SK-N-SH treated with all-trans-retinoic acid at 6 μM for 48 hours (cell line): Measurements from ENCODE around the gene CLSTN2.

ENCODE experiments used
- ATAC-seq: fragments of 200-7000 bp; cut with Tn5 transposase; 3 replicates; pipeline ENCODE4 v1.9.1; 2020; ENCODE audit warnings: mild to moderate bottlenecking, moderate library complexity
- ARNTL ChIP-seq: fragments of 450-650 bp; formaldehyde crosslinking; IDR thresholded peaks from 2 replicates; pipeline ENCODE4 v1.5.0; 2020; ENCODE audit warnings: low read depth, mild to moderate bottlenecking, moderate library complexity, borderline replicate concordance
- BACH2 ChIP-seq: fragments of 250-450 bp; sonication (Bioruptor Pico); IDR thresholded peaks from 2 replicates; pipeline ENCODE4 v1.9.0; 2021; ENCODE audit warnings: mild to moderate bottlenecking, borderline replicate concordance
- CREB5 ChIP-seq: fragments of 250-450 bp; sonication (Bioruptor Pico); IDR thresholded peaks from 2 replicates; pipeline ENCODE4 v1.5.1; 2020; ENCODE audit warnings: low read depth, mild to moderate bottlenecking, moderate library complexity
- CSRNP3 ChIP-seq: fragments of 250-450 bp; sonication (Bioruptor Pico); IDR thresholded peaks from 2 replicates; pipeline ENCODE4 v1.5.1; 2021; ENCODE audit warnings: mild to moderate bottlenecking, moderate library complexity
- ESRRG ChIP-seq: fragments of 250-450 bp; sonication (Bioruptor Pico); IDR thresholded peaks from 2 replicates; pipeline ENCODE4 v1.6.1; 2021; ENCODE audit warnings: mild to moderate bottlenecking
- GLIS3 ChIP-seq: fragments of 250-450 bp; sonication (Bioruptor Pico); IDR thresholded peaks from 2 replicates; pipeline ENCODE4 v1.5.0; 2020; ENCODE audit warnings: mild to moderate bottlenecking, moderate library complexity
- ISL1 ChIP-seq: fragments of 250-450 bp; sonication (Bioruptor Pico); IDR thresholded peaks from 2 replicates; pipeline ENCODE4 v2.1.2; 2022; ENCODE audit warnings: mild to moderate bottlenecking, moderate library complexity
- OSR1 ChIP-seq: fragments of 250-450 bp; sonication (Bioruptor Pico); IDR thresholded peaks from 2 replicates; pipeline ENCODE4 v1.8.0; 2022; ENCODE audit warnings: moderate library complexity, mild to moderate bottlenecking, inconsistent platforms
- POU6F1 ChIP-seq: fragments of 250-450 bp; sonication (Bioruptor Pico); IDR thresholded peaks from 2 replicates; pipeline ENCODE4 v1.8.0; 2021; ENCODE audit warnings: low read depth, mild to moderate bottlenecking, moderate library complexity, borderline replicate concordance
- PPARA ChIP-seq: fragments of 250-450 bp; sonication (Bioruptor Pico); IDR thresholded peaks from 2 replicates; pipeline ENCODE4 v1.5.0; 2020; ENCODE audit warnings: mild to moderate bottlenecking, borderline replicate concordance
- RARB ChIP-seq: fragments of 250-450 bp; sonication (Bioruptor Pico); IDR thresholded peaks from 2 replicates; pipeline ENCODE4 v1.8.0; 2021; ENCODE audit warnings: mild to moderate bottlenecking, moderate library complexity
- SNAI2 ChIP-seq: fragments of 250-450 bp; sonication (Bioruptor Pico); IDR thresholded peaks from 2 replicates; pipeline ENCODE4 v1.5.0; 2020; ENCODE audit warnings: mild to moderate bottlenecking, moderate library complexity
- TCF4 ChIP-seq: fragments of 250-450 bp; sonication (Bioruptor Pico); IDR thresholded peaks from 2 replicates; pipeline ENCODE4 v1.8.0; 2021; ENCODE audit warnings: mild to moderate bottlenecking, moderate library complexity, borderline replicate concordance
- TOX ChIP-seq: fragments of 250-450 bp; sonication (Bioruptor Pico); IDR thresholded peaks from 2 replicates; pipeline ENCODE4 v1.8.0; 2021; ENCODE audit warnings: mild to moderate bottlenecking, moderate library complexity, borderline replicate concordance
- TSHZ2 ChIP-seq: fragments of 250-450 bp; sonication (Bioruptor Pico); IDR thresholded peaks from 2 replicates; pipeline ENCODE4 v1.5.0; 2020; ENCODE audit warnings: mild to moderate bottlenecking, moderate library complexity
- ZC3H10 ChIP-seq: fragments of 250-450 bp; sonication (Bioruptor Pico); IDR thresholded peaks from 2 replicates; pipeline ENCODE4 v1.5.1; 2021; ENCODE audit warnings: mild to moderate bottlenecking, moderate library complexity
- ZFP3 ChIP-seq: fragments of 250-450 bp; sonication (Bioruptor Pico); IDR thresholded peaks from 2 replicates; pipeline ENCODE4 v1.5.0; 2020; ENCODE audit warnings: mild to moderate bottlenecking, moderate library complexity
- ZFP30 ChIP-seq: fragments of 450-650 bp; formaldehyde crosslinking; IDR thresholded peaks from 2 replicates; pipeline ENCODE4 v1.5.0; 2022; ENCODE audit warnings: mild to moderate bottlenecking, moderate library complexity
- ZNF565 ChIP-seq: fragments of 450-650 bp; formaldehyde crosslinking; conservative IDR thresholded peaks from 2 replicates; pipeline ENCODE4 v1.5.0; 2020; ENCODE audit warnings: low read depth, mild to moderate bottlenecking, moderate library complexity
- ZNF70 ChIP-seq: fragments of 450-650 bp; formaldehyde crosslinking; IDR thresholded peaks from 2 replicates; pipeline ENCODE4 v1.5.0; 2020; ENCODE audit warnings: mild to moderate bottlenecking, moderate library complexity
- ZNF8 ChIP-seq: fragments of 450-650 bp; formaldehyde crosslinking; IDR thresholded peaks from 2 replicates; pipeline ENCODE4 v1.5.0; 2020; ENCODE audit warnings: mild to moderate bottlenecking, moderate library complexity

CLSTN2 gene

GRCh38 chr3:140499114-140499757 is 564.3 kb downstream of the CLSTN2 start:
- TF ChIP-seq ZNF8 (no peak), ZNF70 (CRISPR knock-in tag) (no peak), BACH2 (CRISPR knock-in tag) (no peak), TOX (CRISPR knock-in tag) (no peak)
- no peak for ATAC-seq

GRCh38 chr3:140500473-140500872 is 565.5 kb downstream of the CLSTN2 start:
- ATAC-seq = no peak
- TF ChIP-seq TSHZ2 (CRISPR knock-in tag) = no peak
- no peak for TF ChIP-seq CREB5 (CRISPR knock-in tag)
- no peak for TF ChIP-seq RARB (CRISPR knock-in tag)
- no peak for TF ChIP-seq ZNF565 (CRISPR knock-in tag)
- TF ChIP-seq OSR1 = no peak
- no peak for TF ChIP-seq GLIS3 (CRISPR knock-in tag)
- TF ChIP-seq ZC3H10 (CRISPR knock-in tag) = no peak
- TF ChIP-seq ESRRG (CRISPR knock-in tag) = no peak
- no peak for TF ChIP-seq ZFP3 (CRISPR knock-in tag)
- TF ChIP-seq BACH2 (CRISPR knock-in tag) = no peak
- no peak for TF ChIP-seq POU6F1 (CRISPR knock-in tag)
- no peak for TF ChIP-seq CSRNP3 (CRISPR knock-in tag)
- no peak for TF ChIP-seq ISL1 (CRISPR knock-in tag)
- TF ChIP-seq TCF4 = no peak
- TF ChIP-seq TOX (CRISPR knock-in tag) = no peak
- TF ChIP-seq ARNTL (CRISPR knock-in tag) = no peak
- TF ChIP-seq ZNF8 = no peak
- TF ChIP-seq PPARA = no peak
- no peak for TF ChIP-seq SNAI2 (CRISPR knock-in tag)
- no peak for TF ChIP-seq ZFP30 (CRISPR knock-in tag)

GRCh38 chr3:140501061-140501769 is 566.2 kb downstream of the CLSTN2 start:
- no peak for ATAC-seq
- TF ChIP-seq POU6F1 (CRISPR knock-in tag) (no peak), ZNF8 (no peak), CSRNP3 (CRISPR knock-in tag) (no peak), GLIS3 (CRISPR knock-in tag) (no peak), BACH2 (CRISPR knock-in tag) (no peak), ESRRG (CRISPR knock-in tag) (no peak), CREB5 (CRISPR knock-in tag) (no peak), TOX (CRISPR knock-in tag) (no peak)
